Erythroblast (primary cell): Measurements from ENCODE around the gene CBX2.

Experiments used
- GATA1 ChIP-seq: IDR thresholded peaks from 2 replicates; pipeline ENCODE4 v1.6.1; 2011; ENCODE audit warnings: low read depth, mild to moderate bottlenecking, control low read depth, low read length, moderate library complexity
- POLR2A ChIP-seq: IDR thresholded peaks from 2 replicates; pipeline ENCODE4 v1.6.1; 2011; ENCODE audit warnings: mild to moderate bottlenecking, low read length

- TF ChIP-seq POLR2A (no peak), GATA1 (no peak)
Observed at GRCh38 chr17:79761894-79762589, 15.9 kb upstream of the CBX2 start.
